ENCODE data around the gene TRMT1L. TPM values are rescaled to one million over a fixed set of nuclear protein-coding genes. Genes with fewer than 3 reads are reported as not detected.
"Not testable (repeated sequence)": the region's sequence is repeated elsewhere in the genome, so short reads cannot be mapped to it uniquely, and the experiment has no call there.

TRMT1L gene, protein sequence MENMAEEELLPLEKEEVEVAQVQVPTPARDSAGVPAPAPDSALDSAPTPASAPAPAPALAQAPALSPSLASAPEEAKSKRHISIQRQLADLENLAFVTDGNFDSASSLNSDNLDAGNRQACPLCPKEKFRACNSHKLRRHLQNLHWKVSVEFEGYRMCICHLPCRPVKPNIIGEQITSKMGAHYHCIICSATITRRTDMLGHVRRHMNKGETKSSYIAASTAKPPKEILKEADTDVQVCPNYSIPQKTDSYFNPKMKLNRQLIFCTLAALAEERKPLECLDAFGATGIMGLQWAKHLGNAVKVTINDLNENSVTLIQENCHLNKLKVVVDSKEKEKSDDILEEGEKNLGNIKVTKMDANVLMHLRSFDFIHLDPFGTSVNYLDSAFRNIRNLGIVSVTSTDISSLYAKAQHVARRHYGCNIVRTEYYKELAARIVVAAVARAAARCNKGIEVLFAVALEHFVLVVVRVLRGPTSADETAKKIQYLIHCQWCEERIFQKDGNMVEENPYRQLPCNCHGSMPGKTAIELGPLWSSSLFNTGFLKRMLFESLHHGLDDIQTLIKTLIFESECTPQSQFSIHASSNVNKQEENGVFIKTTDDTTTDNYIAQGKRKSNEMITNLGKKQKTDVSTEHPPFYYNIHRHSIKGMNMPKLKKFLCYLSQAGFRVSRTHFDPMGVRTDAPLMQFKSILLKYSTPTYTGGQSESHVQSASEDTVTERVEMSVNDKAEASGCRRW
- 10 to 100 TPM in 3 of 4 donors, 1 to 10 TPM in 1; 7.9 to 29.9 (median 15.3) TPM for total RNA-seq

DNA sequence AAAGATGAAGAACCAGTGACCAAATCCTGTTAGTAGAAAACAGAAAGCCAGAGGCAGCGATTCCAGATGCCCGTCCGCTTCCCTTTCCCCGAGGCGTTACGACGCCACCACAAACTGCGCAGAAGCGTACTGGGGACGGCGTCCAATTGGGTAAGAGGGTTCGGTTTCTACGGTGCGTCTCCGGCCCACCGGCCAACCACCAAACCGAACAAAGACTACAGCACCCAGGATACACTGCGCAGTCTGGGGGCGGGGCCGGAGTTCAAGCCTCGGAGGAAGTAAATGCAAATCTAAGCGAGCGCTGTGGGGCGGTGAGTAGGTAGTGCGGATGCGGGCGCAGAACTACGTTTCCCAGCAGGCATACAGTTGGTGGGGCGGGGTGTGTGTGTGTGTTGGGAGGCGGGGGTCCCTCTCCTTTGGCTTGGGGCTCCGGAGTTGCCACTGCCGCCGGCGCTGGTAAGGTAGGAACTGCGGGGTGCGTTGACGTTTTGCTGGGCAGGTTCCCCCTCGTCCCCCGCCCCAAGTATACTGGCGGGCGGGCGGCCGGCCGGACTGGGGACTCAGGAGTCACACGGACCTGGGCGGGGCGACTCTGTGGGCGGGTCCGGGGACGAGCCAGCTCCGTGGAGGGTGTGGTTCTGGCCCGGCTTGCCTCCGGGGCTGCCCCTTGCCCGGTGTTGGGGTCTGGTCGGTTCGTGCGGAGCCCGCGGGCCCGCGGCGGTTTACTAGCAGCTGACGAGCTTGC, at the start of gene TRMT1L, which contains the start of gene SWT1:
TRMT1L (minus strand) TSS at position 100 of the 745 bp plus-strand sequence. CDS start 241 bp downstream, outside the sequence.
SWT1 (plus strand) TSS at position 314 of the 745 bp plus-strand sequence. CDS start 3,675 bp downstream, outside the sequence.
- Histone ChIP-seq H3K4me3 (peak within 1 kb of the TSS; percentile 64 to 95 (median 88)), H3K27me3 (no peaks in the 10 kb centered on the region), H3K27ac (peak within 1 kb of the TSS; percentile 96 to 99 (median 98)), H3K36me3 (peaks cover 0 to 11% (median 0%) of the 10 kb centered on the region in 3 donors), H3K9me3 (no peaks in the 10 kb centered on the region), H3K4me1 (peaks cover 0 to 45% (median 13%) of the 10 kb centered on the region in 3 donors)
- intact Hi-C loops (cut with DNase I) = no loop called here
- peak; percentile 99 for DNase-seq
- WGBS, 2 donors = 0% methylated on average over 37 to 39 of the region's 63 CpGs
- TF ChIP-seq CTCF (IDR thresholded peaks at IDR 0.05) = peak in 1 of 6 experiments; percentile 5
- peak in 3 of 4 donors; percentile 94 to 99 (median 98) for TF ChIP-seq POLR2A (IDR thresholded peaks at IDR 0.05)

GRCh38 chr1:185200889-185201288, 44.1 kb upstream of the TRMT1L start:
- Histone ChIP-seq H3K36me3 (peaks cover 0 to 34% (median 0%) of the 10 kb centered on the region in 3 donors), H3K27me3 (no peaks in the 10 kb centered on the region), H3K4me1 (no peaks in the 10 kb centered on the region), H3K27ac (no peak overlapping the region), H3K9me3 (peaks cover 0 to 19% (median 0%) of the 10 kb centered on the region in 3 donors), H3K4me3 (no peak overlapping the region)
- TF ChIP-seq POLR2A (IDR thresholded peaks at IDR 0.05) (no peak), CTCF (IDR thresholded peaks at IDR 0.05) (no peak)
- intact Hi-C loops (cut with DNase I) = no loop called here
- WGBS, 2 donors = 95% methylated on average over 3 of the region's 8 CpGs; no CpG with 5 or more reads in 1 of the 2 donors
- DNase-seq = no peak

DNA sequence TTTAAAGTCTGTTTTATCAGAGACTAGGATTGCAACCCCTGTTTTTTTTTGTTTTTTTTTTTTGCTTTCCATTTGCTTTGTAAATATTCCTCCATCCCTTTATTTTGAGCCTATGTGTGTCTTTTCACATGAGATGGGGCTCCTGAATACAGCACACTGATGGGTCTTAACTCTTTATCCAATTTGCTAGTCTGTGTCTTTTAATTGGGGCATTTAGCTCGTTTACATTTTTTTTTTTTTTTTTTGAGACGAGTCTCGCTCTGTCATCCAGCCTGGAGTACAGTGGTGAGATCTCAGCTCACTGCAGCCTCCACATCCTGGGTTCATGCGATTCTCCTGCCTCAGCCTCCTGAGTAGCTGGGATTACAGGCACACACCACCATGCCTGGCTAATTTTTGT, 42.0 kb upstream of the TRMT1L start:
- DNase-seq; H3K4me3 ChIP-seq; H3K27ac ChIP-seq; intact Hi-C loops (cut with DNase I); H3K4me1 ChIP-seq; H3K27me3 ChIP-seq: not testable (repeated sequence)
- 98 to 100% methylated on average over 1 to 4 of the region's 4 CpGs for WGBS, 2 donors
- Histone ChIP-seq H3K36me3 (peaks cover 0 to 37% (median 0%) of the 10 kb centered on the region in 3 donors), H3K9me3 (peaks cover 0 to 19% (median 0%) of the 10 kb centered on the region in 3 donors)

DNA sequence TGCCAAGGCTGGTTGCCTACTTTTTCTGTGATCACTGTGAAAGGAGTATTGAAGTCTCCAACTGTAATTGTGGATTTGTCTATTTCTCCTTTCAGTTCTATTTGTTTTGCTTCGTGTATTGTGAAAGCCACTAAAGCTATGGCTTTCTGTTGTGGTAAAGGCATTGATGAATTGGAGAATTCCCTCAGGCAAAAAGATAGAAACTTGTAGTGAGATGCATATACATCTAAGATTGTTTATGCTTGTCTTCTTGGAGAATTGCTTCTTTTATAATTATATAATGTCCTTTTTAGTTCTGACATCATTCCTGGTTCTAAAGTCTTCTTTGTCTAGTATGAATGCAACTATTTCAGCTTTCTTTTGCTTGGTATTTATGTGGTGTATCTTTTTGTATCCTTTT, 37.0 kb upstream of the TRMT1L start:
- Histone ChIP-seq H3K4me3 (no peak overlapping the region), H3K27ac (no peak overlapping the region), H3K9me3 (peaks cover 0 to 16% (median 0%) of the 10 kb centered on the region in 3 donors), H3K4me1 (no peaks in the 10 kb centered on the region), H3K36me3 (peaks cover 0 to 57% (median 4%) of the 10 kb centered on the region in 3 donors), H3K27me3 (no peaks in the 10 kb centered on the region)
- intact Hi-C loops (cut with DNase I) = no loop called here
- TF ChIP-seq POLR2A (IDR thresholded peaks at IDR 0.05) = no peak
- WGBS, 2 donors = 41 to 69% methylated on average over 1 of the region's 1 CpG
- DNase-seq = no peak

- TF ChIP-seq CTCF (IDR thresholded peaks at IDR 0.05) = peak; percentile 30 to 63 (median 48)
- no peak for TF ChIP-seq POLR2A (IDR thresholded peaks at IDR 0.05)
- intact Hi-C loops (cut with DNase I) = no loop called here
- Histone ChIP-seq H3K9me3 (no peaks in the 10 kb centered on the region), H3K4me3 (no peak overlapping the region), H3K36me3 (peaks cover 0 to 62% (median 6%) of the 10 kb centered on the region in 3 donors), H3K4me1 (no peaks in the 10 kb centered on the region), H3K27ac (no peak overlapping the region), H3K27me3 (no peaks in the 10 kb centered on the region)
- 34 to 40% methylated on average over 4 to 5 of the region's 5 CpGs for WGBS, 2 donors
- DNase-seq = no peak
Observed at GRCh38 chr1:185170291-185170848, 13.6 kb upstream of the TRMT1L start.
